ENCODE data around the gene NXT1. TPM values are rescaled to one million over a fixed set of nuclear protein-coding genes. Genes with fewer than 3 reads are reported as not detected.

NXT1 gene
- polyA plus RNA-seq, 3 donors: 18.0 to 22.2 (median 20.8) TPM

DNA sequence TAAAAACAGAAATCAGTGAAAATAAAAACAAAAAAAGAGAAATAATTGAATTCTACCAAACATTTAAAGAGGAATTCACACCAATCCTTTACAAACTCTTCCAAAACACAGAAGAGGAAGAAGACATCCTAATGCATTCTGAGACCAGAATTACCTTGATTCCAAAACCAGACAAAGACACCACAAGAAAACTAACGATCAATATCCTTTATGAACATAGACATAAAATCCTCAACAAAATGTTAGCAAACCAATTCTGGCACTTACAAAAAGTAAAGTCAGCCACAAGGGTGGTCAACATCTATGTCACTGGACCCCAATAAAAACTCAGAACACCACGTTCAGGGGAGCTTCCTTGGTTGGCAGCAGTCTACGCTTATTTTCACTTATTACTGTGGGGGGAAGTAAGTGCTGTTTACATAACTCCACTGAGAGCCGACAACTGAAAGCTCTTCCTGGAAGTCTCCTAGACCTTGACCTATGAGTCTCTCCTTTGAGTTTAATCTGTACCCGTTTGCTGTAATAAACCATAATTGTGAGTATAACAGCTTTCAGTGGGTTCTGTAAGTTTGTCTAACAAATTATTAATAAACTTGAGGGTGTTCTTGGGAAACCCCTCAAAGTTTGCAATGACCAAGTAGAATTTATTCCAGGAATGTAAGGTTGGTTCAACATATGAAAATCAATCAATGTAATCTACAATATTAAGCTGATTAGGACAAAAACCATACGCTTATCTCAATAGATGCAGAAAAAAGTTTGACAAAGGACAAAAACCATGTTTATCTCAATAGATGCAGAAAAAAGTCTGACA is 35.9 kb downstream of the NXT1 start:
- DNase-seq (ENCODE audit: low read depth in 3 of 3, low spot score in 2 of 3): no peak

DNA sequence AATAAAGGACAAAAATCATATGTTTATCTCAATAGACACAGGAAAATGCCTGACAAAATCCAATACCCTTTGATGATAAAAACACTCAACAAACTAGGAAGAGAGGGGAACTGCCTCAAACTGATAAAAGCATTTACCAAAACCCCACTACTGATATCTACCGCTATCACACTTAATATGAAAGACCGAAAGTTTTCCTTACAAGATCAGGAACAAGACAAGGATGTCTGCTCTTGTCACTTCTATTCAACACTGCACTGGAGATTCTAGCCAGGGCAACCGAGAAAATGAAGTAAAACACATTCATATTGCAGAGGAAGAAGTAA is 36.5 kb downstream of the NXT1 start:
- no peak for DNase-seq (ENCODE audit: low read depth in 3 of 3, low spot score in 2 of 3)

DNA sequence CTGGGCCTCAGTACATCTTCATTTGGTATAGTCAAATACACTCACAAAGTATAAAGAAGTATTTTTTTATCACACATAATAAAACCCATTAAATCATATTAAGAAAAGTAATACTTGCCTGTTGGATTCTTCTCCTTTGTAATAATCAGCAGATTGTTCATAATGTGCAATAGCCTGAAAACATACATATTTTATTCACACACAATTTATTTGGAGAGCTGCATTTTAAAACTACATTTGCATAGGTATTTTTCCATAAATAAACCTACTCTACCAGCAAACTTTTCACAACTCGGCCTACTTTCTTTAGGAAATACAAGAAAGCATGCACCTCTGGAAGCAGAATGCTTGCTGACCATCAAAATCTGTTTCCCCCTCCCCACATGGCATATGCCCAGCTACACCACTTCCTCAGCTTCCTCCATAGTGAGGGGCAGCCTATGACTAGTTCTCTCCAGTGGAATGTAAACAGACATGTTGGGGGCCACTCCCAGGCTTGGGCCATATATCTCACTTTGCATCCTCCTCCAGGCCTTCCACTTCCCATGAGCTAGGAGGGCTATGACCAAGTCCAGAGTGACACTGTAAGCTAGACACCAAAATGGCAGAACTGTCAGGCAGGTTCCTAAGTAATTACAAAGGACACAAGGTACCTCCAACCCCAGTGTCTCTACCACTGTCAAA is 39.6 kb downstream of the NXT1 start:
- DNase-seq (ENCODE audit: low read depth in 3 of 3, low spot score in 2 of 3): no peak

GRCh38 chr20:23391707-23392310 is 41.2 kb downstream of the NXT1 start:
- DNase-seq (ENCODE audit: low read depth in 3 of 3, low spot score in 2 of 3): no peak

DNA sequence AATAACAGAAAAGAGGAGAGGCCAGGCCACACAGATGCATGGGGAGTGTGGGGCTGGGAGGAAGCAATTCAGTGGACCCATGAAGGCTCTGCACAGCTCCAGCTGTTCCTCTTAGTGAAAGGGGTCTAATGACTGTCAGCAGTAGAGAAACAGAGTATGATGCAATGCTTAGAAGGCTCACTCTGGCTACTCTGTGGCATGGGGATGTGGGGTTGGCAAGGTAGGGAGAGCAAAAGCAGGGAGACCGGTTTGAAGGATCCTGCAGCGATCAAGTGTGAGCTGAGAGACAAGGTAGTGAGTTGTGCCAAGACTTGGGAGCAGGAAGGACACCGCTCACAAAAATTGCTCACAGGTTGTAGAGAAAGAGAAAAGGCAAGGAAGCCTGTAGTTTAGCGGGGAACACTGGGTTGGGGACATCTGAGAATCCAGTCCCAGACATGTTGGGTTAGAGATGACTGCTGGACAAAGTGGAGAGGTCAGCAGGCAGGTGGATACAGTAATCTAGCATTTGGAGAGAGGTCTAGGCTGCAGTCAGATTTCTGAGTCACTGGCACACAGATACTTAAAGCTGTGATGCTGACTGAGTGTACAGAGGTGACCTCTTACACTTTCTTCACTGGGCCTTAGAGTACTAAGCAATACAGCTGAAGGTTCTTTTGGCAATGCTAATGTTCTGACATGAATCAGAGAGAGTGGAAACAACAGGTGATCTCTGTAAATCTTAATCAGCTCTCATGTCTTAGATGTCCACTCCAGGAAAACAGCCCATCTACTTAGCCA is 43.6 kb downstream of the NXT1 start:
- DNase-seq (ENCODE audit: low read depth in 3 of 3, low spot score in 2 of 3): no peak

- no peak for DNase-seq (ENCODE audit: low read depth in 3 of 3, low spot score in 2 of 3)
Observed at GRCh38 chr20:23396950-23397627, 46.5 kb downstream of the NXT1 start.

GRCh38 chr20:23397961-23398360 is 47.4 kb downstream of the NXT1 start:
- no peak for DNase-seq (ENCODE audit: low read depth in 3 of 3, low spot score in 2 of 3)

DNA sequence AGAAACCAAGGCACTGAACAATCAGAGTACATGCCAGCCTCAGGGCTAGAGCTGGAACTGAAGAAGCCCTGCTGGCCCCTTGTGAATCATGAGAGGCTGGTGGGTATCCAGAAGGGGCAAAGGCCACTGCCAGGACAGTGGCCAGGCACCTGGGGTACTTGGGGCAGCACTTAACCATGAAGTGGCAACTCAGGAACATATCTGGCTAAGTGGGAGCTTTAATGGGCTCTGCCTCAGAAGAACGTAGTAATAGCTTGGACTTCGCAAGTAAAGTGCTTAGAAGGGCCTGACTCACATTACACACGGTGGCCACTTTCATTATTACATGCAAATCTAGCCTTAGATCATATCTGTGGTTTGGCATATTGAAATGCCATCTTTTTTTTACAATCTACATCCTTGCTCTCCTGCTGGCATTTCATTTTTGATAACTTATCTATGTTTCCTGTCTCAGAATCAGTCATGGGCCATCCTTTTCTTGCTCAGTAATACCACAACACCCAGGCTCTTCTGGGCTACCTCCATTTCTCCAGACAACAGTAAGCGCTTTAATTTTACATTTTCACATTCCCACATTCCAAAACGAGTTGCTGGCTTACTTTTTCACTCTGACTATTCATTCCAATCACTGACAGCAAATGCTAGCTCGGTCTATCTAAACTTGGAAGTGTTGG is 49.1 kb downstream of the NXT1 start:
- DNase-seq (ENCODE audit: low read depth in 3 of 3, low spot score in 2 of 3): no peak

GRCh38 chr20:23401051-23401450 is 50.5 kb downstream of the NXT1 start:
- no peak for DNase-seq (ENCODE audit: low read depth in 3 of 3, low spot score in 2 of 3)

- DNase-seq (ENCODE audit: low read depth in 3 of 3, low spot score in 2 of 3): no peak
Observed at GRCh38 chr20:23403751-23404150, 53.2 kb downstream of the NXT1 start.

- no peak for DNase-seq (ENCODE audit: low read depth in 3 of 3, low spot score in 2 of 3)
Observed at GRCh38 chr20:23404196-23404595, 53.6 kb downstream of the NXT1 start.

Other genes starting within 250 kb of the NXT1 start
- gene GZF1, start 11.4 kb downstream of the NXT1 start, polyA plus RNA-seq (ENCODE audit: insufficient read length in 3 of 3): 10 to 100 TPM; 16.3 to 17.4 (median 16.8) TPM
- 10 to 100 TPM; 14.4 to 18.6 (median 17.5) TPM for gene NAPB, start 70.7 kb downstream of the NXT1 start, polyA plus RNA-seq (ENCODE audit: insufficient read length in 3 of 3)
- under 1 TPM in 1 of 3 donors, not detected in 2; 0.27 TPM for gene CSTL1, start 88.9 kb downstream of the NXT1 start, polyA plus RNA-seq (ENCODE audit: insufficient read length in 3 of 3)
- gene CST11, start 102.1 kb downstream of the NXT1 start, polyA plus RNA-seq (ENCODE audit: insufficient read length in 3 of 3): under 1 TPM in 1 of 3 donors, not detected in 2; 0.28 TPM
- not detected for gene CST8, start 140.3 kb downstream of the NXT1 start, polyA plus RNA-seq (ENCODE audit: insufficient read length in 3 of 3)
- not detected for gene CST9L, start 217.7 kb downstream of the NXT1 start, polyA plus RNA-seq (ENCODE audit: insufficient read length in 3 of 3)

All from right renal cortex interstitium (tissue), 3 donors.